Ascending aorta (tissue), 2 donors: ENCODE results near the gene GMEB2. TPM values are rescaled to one million over a fixed set of nuclear protein-coding genes. Genes with fewer than 3 reads are reported as not detected.
"Not testable (repeated sequence)": the region's sequence is repeated elsewhere in the genome, so short reads cannot be mapped to it uniquely, and the experiment has no call there.

Experiments used
- DNase-seq, 2 donors: peaks; one replicate each; pipeline ENCODE4 v3.0.0-alpha.2; 2019; ENCODE audit warnings: low spot score in 2 of 2
- H3K27ac ChIP-seq, 2 donors: fragments of 200-600 bp; sonication (generic); one replicate each; pipeline ENCODE4 v1.5.1; 2016 to 2017; ENCODE audit warnings: mild to moderate bottlenecking in 1 of 2
- H3K27me3 ChIP-seq: fragments of 200-600 bp; sonication (generic); one replicate; pipeline ENCODE4 v1.5.1; 2017
- H3K36me3 ChIP-seq, 2 donors: fragments of 200-600 bp; sonication (generic); one replicate each; pipeline ENCODE4 v1.5.1; 2016
- H3K4me1 ChIP-seq, 2 donors: fragments of 200-600 bp; sonication (generic); one replicate each; pipeline ENCODE4 v1.5.1; 2016 to 2017; ENCODE audit warnings: mild to moderate bottlenecking in 1 of 2
- H3K4me3 ChIP-seq, 2 donors: fragments of 200-600 bp; sonication (generic); one replicate each; pipeline ENCODE4 v1.5.1; 2016 to 2017; ENCODE audit warnings: mild to moderate bottlenecking in 1 of 2
- H3K9me3 ChIP-seq, 2 donors: fragments of 200-600 bp; sonication (generic); one replicate each; pipeline ENCODE4 v1.5.1; 2016
- CTCF ChIP-seq, 3 experiments: fragments of 200-600 bp in 2 of 3; fragments of 450-650 bp in 1 of 3; sonication (generic) in 2 of 3; IDR thresholded peaks; one replicate each; pipeline ENCODE4 v1.5.1; 2016 to 2019; ENCODE audit warnings: antibody characterized with exemption in 3 of 3, mild to moderate bottlenecking in 1 of 3, moderate library complexity in 1 of 3
- intact Hi-C: fragments of 100-400 bp; cut with DNase I; formaldehyde crosslinking; loops from one replicate; pipeline ENCODE4 v1.15.1; 2023
- total RNA-seq: library from RNA; depleted of rRNA; stranded (reverse); fragments of >200 nt; gene quantifications from one replicate; pipeline ENCODE4 v1.1.0, GENCODE V29; 2016

Gene GMEB2
- total RNA-seq, 1 donor from 2014 or later: 14.0 TPM

- Histone ChIP-seq H3K36me3 (peaks cover 55 to 70% of the 10 kb centered on the region in 2 donors), H3K4me3 (no peak overlapping the region), H3K27ac (no peak overlapping the region), H3K27me3 (no peaks in the 10 kb centered on the region), H3K4me1 (no peaks in the 10 kb centered on the region), H3K9me3 (no peaks in the 10 kb centered on the region)
- intact Hi-C loops: no loop called here
- DNase-seq: no peak
- no peak for TF ChIP-seq CTCF (IDR thresholded peaks at IDR 0.05)
These were observed 65.9 kb downstream of the GMEB2 start for GRCh38 chr20:63560856-63561609.

- Histone ChIP-seq H3K9me3 (no peaks in the 10 kb centered on the region), H3K4me1 (no peaks in the 10 kb centered on the region), H3K36me3 (peaks cover 53 to 64% of the 10 kb centered on the region in 2 donors), H3K27me3 (no peaks in the 10 kb centered on the region), H3K27ac (no peak overlapping the region), H3K4me3 (no peak overlapping the region)
- TF ChIP-seq CTCF (IDR thresholded peaks at IDR 0.05): no peak
- intact Hi-C loops: no loop called here
- no peak for DNase-seq
These were observed 66.5 kb downstream of the GMEB2 start for GRCh38 chr20:63560333-63560805.

- DNase-seq, H3K4me3 ChIP-seq, H3K4me1 ChIP-seq, intact Hi-C loops, H3K27me3 ChIP-seq, H3K27ac ChIP-seq, H3K9me3 ChIP-seq: not testable (repeated sequence)
- peaks cover 47 to 58% of the 10 kb centered on the region in 2 donors for H3K36me3 ChIP-seq
These were observed 67.2 kb downstream of the GMEB2 start for GRCh38 chr20:63559485-63560332.

GRCh38 chr20:63558804-63559484 lies 68.0 kb downstream of the GMEB2 start:
- Histone ChIP-seq H3K27ac (no peak overlapping the region), H3K4me3 (no peak overlapping the region), H3K9me3 (no peaks in the 10 kb centered on the region), H3K4me1 (peaks cover 1 to 3% of the 10 kb centered on the region in 2 donors), H3K36me3 (peaks cover 39 to 51% of the 10 kb centered on the region in 2 donors), H3K27me3 (no peaks in the 10 kb centered on the region)
- DNase-seq: no peak
- intact Hi-C loops: no loop called here
- TF ChIP-seq CTCF (IDR thresholded peaks at IDR 0.05): no peak

GRCh38 chr20:63557481-63557891 lies 69.4 kb downstream of the GMEB2 start:
- Histone ChIP-seq H3K4me3 (no peak overlapping the region), H3K27me3 (no peaks in the 10 kb centered on the region), H3K36me3 (peaks cover 28 to 37% of the 10 kb centered on the region in 2 donors), H3K4me1 (peaks cover 3 to 6% of the 10 kb centered on the region in 2 donors), H3K27ac (no peak overlapping the region), H3K9me3 (no peaks in the 10 kb centered on the region)
- intact Hi-C loops: no loop called here
- DNase-seq: no peak
- TF ChIP-seq CTCF (IDR thresholded peaks at IDR 0.05): no peak
